Activated CD4-positive, alpha-beta T cell treated with anti-CD3 and anti-CD28 coated beads, Interleukin-2, amount 50 U/mL, for 48 hours (primary cell): ENCODE data around the gene ERCC6L2.

Experiments used
- DNase-seq, 2 experiments: peaks; one replicate each; pipeline ENCODE4 v3.0.0-alpha.2; 2020

The ERCC6L2 gene

DNA sequence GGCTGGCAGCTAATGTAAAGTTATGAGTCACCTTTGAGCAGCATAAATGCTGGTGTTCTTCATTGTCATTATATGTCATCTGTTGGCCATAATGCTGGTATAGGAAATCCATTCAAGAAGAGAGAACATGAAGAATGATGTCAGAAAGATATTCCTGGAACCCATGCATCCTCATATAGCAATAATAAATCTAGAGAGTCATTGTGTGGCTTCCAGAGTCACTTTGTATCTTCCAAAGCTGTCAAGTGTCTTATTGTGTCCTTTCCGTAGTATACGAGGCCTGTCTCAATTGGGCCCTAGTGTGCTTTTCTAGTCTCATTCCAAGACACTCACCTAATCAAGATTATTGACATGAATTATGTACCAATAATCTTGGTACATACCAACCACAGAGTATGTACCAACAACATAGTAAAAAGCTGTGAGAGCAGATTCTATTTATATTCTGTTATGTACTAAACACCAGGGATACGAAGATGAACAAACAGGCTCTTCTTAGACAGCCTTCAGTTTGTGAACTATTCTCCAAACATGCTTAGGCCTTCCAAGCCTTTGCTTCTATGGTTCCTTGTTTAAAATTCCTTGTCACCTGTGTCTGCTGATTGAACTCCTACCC lies 110.1 kb downstream of the ERCC6L2 start:
- no peak for DNase-seq

DNA sequence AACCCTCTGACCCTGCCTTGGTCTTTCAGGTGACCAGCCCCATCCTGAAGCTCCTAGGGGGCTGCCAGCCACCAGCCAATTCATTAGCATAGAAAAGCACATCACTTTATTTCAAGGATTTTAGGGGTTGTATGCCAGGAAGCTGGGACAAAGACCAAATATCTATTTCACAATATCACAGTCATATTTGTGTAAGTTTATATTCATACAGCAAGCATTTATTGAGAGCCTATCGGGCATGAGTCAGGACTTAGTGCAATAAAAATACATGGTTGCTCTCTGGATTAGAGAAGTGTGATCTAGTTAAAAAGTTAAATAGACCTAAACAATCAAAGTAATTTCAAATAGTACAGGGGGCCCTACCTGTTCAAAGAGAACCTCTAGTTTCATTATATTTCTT lies 113.8 kb downstream of the ERCC6L2 start:
- DNase-seq, result no peak

DNA sequence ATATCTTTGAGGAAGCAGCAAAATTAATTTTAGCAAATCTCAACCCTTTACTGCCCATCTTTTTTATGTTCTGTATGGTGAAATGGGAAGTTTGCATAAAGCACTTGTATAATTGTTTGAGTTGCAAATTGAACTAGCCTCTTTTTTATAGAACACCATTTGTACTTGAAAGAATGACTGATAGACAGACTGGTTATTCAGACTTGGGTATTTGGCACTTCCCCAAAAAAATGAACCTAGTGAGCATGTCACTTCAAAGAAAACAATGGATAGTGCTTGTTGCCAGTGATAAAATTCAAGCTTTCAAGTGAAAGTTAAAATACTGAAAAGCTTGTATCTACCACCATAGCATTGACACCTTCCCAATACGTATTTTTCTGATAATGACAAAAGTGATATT lies 115.8 kb downstream of the ERCC6L2 start:
- no peak for DNase-seq

DNA sequence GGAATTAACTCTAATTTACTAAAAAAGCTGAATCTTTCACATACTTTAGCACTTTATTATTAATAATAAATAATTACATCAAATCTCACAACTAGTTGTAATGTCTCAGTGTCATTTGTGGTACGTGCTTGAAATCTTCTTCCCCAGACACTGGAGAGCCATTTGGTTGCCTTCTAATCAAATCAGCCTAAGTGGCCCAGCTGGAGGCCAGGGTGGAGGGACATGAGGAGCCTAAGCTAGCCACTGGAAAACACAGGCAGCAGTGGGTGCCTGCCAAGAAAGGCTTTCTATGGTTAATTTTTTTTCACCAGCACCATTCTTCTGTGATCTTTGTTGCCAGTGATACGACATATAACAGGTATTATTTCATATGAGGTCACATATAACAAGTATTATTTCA lies 117.0 kb downstream of the ERCC6L2 start:
- DNase-seq, result no peak

DNA sequence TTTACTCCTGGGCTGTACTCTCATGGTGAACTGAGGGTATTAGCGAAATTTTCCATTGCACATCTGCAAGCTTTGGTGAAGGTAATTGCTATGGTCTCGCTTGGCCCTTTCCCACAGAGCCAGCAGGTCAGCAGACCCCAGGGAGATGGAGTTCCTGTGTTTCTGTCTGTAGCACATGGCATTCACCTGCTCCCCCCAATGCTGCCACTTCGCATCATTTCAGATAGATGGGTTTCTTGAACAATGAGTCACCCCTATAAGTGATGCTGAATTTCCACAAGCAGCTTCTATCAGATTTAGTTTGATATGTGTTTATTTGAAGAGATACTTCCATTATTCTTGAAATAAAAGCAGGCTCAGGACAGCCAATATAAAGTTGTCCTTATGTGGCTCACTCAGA lies 117.8 kb downstream of the ERCC6L2 start:
- DNase-seq, result peak in 1 of 2 experiments; percentile 17

DNA sequence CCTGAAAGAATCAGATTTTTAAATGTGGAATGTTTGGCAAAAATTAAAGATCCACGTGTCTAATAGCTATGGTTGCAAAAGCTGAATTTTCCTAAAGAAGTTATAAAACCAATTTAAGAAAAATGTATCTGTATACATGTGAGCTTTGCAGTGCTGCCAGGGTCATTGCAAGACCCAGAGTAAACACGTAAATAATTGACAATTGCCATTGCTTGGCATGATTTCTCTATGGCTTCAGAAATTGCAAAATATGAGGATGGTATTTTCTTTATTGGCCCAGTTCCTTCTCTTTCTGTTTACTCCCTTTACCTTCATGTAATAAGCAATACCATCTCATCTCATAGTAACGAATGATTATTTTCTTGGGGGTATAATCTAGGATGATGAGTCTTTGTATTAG lies 123.9 kb downstream of the ERCC6L2 start:
- DNase-seq, result no peak

DNA sequence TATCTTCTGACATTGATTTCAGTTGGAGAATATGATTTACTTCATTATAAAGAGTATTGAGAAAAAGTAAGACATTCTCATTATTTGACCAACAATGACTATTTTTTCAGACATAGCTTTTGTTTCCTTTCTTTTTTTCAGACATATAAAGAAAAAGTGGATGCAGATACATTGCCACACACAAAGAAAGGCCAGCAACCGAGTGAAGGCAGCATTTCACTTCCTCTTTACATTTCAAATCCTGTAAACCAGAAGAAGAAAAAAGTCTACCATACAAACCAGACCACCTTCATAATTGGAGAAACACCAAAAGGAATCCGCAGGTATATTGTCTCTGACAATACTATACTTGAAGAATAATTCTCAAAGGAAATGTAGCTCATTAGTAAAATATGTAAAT lies 128.9 kb downstream of the ERCC6L2 start:
- no peak for DNase-seq

DNA sequence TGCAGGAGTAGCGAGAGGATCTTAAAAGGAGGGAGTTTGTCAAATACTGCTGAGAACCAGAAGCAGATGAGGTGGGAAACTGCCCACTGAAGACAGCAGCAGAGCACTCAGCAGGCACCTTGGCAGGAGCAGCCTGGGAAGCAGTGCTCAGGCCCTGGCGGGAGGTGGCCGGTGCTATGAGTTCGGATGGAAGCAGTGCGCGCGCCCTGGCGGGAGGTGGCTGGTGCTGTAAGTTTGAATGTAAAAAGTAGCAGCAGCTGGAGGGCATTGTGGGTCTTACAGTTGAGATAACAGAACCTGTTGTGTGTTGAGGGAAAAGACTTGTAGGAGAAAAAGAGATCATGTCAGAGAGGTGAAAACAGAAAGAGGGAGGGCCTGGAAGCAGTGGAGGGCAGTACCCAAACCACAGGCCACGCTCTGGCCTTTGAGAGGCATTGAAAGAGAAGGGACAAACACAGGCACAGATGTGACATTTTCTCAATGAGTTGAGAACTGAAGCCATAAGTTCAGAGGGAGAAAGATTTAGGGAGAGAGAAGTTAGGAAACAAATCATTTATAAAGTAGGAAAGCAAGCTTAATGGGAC lies 130.9 kb downstream of the ERCC6L2 start:
- DNase-seq, result no peak

DNA sequence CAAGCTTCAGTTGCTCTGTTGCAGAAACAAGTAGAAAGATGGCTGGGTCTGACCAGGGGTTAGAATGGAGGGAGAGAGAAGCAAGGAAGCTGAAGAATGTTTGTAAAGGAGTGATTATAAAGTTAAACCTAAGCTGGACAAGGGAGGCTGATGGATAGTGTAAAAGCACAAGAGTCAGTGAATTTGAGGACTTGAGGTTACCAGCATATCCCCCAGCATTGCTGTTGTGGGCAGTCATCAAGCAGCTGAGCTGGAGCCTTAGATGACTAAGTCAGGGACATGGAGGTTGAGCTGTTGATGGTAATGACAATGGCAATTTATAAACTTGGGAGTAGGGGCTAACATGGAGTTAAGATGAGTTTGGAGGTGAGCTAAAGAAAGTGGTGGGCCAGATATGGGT lies 131.5 kb downstream of the ERCC6L2 start:
- DNase-seq, result no peak

DNA sequence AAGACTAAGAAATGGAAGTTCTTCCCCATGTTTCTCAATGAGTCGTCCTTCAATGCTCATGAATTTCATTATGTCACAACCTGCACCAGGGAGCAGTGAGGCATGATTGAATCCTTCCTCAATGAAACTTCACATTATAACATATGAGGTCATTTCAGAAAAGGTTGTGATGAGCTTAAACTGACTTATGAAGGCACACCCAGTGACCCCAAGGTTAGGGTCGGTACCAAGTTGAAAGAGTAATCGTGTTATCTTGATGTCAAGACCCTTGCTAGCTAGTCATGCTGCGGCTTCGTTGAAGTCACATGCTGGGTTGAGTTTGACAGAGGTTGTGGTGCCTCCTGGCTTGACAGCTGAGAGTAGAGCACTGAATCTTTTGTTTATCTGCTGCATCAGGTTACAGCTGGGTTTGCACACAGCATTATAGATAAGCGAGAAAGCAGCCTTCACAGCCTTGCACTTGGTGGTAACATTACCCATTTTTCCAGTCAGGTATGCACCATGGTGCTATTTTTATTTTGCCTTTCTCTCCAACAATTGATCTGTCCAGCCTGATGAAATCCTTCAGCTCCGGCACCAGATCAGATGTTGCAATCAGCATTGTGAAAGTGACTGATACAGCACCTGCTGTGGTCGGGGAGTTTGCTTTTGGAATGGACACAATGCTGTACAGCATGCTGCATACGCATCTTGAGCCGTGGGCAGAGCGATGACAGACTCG lies 133.2 kb downstream of the ERCC6L2 start:
- peak in 1 of 2 experiments; percentile 15 for DNase-seq

DNA sequence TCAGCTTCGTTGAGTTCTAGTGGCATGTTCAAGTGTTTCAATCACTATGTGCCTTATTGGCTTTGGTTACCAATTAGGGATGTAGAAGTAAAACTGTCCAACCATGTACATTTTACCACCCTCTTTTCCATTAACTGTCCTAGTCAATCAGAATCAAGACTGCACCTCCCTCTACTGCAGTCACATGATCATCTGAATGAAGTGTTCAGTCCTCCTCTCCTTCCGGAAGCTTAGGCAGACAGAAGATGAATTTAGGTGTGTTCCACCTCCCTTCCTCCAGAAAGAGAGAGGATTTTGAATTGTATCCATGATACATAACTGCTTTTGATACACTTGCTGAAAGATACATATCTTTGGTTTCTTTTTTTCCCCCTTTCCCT lies 133.7 kb downstream of the ERCC6L2 start:
- DNase-seq, result no peak

DNA sequence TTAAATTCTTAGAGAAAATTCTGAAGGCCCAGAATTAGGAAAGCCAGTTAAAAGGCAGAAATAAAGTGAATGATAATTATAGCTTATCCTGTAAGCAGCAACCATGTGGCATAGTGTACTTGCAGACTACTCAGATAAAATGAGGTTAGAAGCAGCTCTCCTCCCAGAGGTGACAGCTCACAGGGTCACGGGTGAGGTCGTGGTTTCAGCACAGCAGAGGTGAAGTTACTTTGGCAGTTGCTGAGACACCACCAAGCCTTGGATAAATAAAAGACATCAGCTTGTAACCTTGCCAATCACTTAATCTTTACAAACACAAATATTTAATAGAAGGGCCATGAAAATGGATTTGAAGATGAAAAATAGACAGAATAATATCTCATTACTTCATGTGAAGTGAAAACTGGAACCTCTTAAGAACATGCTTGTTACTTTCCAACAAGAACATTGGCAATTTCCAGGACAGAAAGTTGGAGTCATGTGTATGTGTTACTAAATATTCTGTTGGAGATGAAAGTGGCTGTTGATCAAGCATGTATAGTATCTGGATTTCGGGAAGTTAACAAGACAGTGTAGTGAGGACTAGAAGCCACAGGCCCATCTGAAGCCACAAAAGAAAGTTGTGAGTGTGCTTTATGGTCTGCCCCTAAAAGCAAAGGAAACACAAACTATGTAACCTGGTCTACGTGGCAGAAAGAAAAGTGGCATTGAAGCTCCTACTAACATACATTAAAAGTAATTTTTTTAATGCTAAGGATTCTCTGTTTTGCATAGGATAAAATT lies 134.4 kb downstream of the ERCC6L2 start:
- peak; percentile 43 to 55 for DNase-seq

DNA sequence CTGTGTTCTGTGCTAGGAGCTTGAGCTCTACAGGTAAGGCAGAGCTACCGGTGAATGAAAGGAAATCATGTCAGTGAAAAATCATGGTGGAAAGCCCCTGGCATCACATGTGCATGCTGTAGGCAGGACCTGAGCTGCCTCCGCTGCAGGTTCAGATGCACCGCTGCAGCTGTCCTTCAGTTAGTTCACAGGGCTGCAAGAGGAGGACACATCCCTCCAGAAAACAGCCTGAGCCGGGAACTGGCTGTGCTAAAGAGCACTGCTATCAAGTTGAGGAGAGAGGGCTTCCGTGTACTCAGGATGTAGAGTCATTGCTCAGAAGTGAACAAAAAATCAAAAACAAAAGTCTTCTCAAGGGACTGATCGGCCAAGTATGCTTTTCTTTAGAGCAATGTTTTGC lies 138.6 kb downstream of the ERCC6L2 start:
- peak; percentile 42 to 44 for DNase-seq

DNA sequence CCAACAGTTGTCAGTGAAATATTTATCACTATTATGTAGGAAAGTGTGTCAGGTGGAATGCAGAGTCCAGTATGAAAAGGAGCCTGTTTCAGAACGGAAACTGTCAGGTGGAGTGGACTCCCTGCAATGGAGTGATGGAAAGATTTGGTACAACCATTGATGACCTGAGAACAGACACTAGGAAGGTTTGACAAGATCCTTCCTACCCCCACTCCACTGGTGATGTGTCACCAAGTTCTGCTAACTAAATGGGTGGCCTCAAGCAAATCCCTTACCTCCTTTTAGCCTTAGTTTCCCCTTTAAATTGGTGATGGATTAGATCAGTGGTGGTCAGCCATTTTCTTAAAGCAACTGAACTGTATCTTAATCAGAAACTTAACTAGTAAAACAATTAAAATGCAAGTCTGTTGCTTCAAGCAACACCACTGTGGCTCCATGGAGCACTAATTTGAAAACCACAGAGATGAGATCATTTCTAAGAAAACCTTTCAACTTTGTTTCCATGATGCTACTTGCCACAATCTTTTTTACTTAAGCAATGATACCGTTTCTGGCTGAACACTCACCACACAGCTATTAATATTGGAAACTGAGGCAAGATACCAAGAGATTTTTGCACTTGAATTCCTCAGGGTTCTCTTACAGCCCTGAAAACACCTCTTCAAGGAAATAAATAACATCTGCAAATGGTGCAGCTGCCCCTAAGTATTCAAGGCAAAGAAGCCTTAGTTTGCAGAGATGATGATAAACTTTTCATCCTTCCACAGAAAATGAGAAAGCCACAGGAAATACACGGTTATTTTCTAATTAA lies 140.6 kb downstream of the ERCC6L2 start:
- peak in 1 of 2 experiments; percentile 56 for DNase-seq
